Common myeloid progenitor, CD34-positive (primary cell): Measurements from ENCODE around the gene JMJD1C.

Experiments used
- CTCF ChIA-PET: fragments of 350-600 bp; sonication (Branson Sonifier 250); formaldehyde crosslinking; loops from one replicate; lab custom pipeline; 2021; ENCODE audit warnings: antibody characterized with exemption; lab: Charles Lee
- POLR2A ChIA-PET: fragments of 350-600 bp; sonication (Branson Sonifier 250); formaldehyde crosslinking; loops from one replicate; lab custom pipeline; 2021; ENCODE audit warnings: antibody characterized with exemption; lab: Charles Lee
- DNase-seq, 3 donors: peaks; one replicate each; pipeline versions ENCODE4 v3.0.0 to v3.0.0-alpha.2; 2013
- H3K27ac ChIP-seq, 2 experiments: 1 replicate in 1 of 2; 2 replicates in 1 of 2; pipeline ENCODE4 v1.7.0; 2013; ENCODE audit warnings: inconsistent platforms in 2 of 2, low read length in 2 of 2, mild to moderate bottlenecking in 2 of 2, low read depth in 1 of 2, moderate library complexity in 1 of 2; ENCODE audit not compliant: severe bottlenecking in 2 of 2, insufficient read depth in 1 of 2, poor library complexity in 1 of 2
- H3K27me3 ChIP-seq, 5 experiments: replicated peaks in 2 of 5; 1 replicate in 3 of 5; 2 replicates in 2 of 5; pipeline versions ENCODE4 v1.6.1 to v1.7.0; 2013; ENCODE audit warnings: low read length in 4 of 5, mild to moderate bottlenecking in 2 of 5, moderate library complexity in 2 of 5, inconsistent platforms in 1 of 5; ENCODE audit not compliant: insufficient read depth in 5 of 5, control insufficient read depth in 4 of 5
- H3K36me3 ChIP-seq, 4 experiments: 1 replicate in 2 of 4; 2 replicates in 2 of 4; pipeline versions ENCODE4 v1.6.1 to v1.7.0; 2013; ENCODE audit warnings: low read length in 3 of 4, control low read depth in 1 of 4, mild to moderate bottlenecking in 1 of 4; ENCODE audit not compliant: control insufficient read depth in 4 of 4, insufficient read depth in 4 of 4
- H3K4me1 ChIP-seq, 4 experiments: 1 replicate in 3 of 4; 2 replicates in 1 of 4; pipeline versions ENCODE4 v1.6.1 to v1.7.1; 2013; ENCODE audit warnings: low read length in 3 of 4, mild to moderate bottlenecking in 3 of 4, control low read depth in 1 of 4, inconsistent platforms in 1 of 4, moderate library complexity in 1 of 4; ENCODE audit not compliant: control insufficient read depth in 4 of 4, insufficient read depth in 4 of 4; ENCODE audit errors: control extremely low read depth in 1 of 4
- H3K4me3 ChIP-seq, 7 experiments: 1 replicate in 4 of 7; 2 replicates in 3 of 7; pipeline versions ENCODE4 v1.5.1 to v1.7.0; 2013; ENCODE audit warnings: mild to moderate bottlenecking in 7 of 7, low read length in 6 of 7, moderate library complexity in 6 of 7, inconsistent platforms in 2 of 7, low read depth in 2 of 7, control low read depth in 1 of 7; ENCODE audit not compliant: insufficient read depth in 4 of 7, control insufficient read depth in 1 of 7; ENCODE audit errors: extremely low read depth in 1 of 7
- H3K9me3 ChIP-seq, 5 experiments: 1 replicate in 4 of 5; 2 replicates in 1 of 5; pipeline versions ENCODE4 v1.6.1 to v1.7.1; 2013; ENCODE audit warnings: low read length in 4 of 5, mild to moderate bottlenecking in 2 of 5, inconsistent platforms in 1 of 5, low read depth in 1 of 5, moderate library complexity in 1 of 5; ENCODE audit not compliant: control insufficient read depth in 4 of 5, insufficient read depth in 2 of 5; ENCODE audit errors: control extremely low read depth in 1 of 5

JMJD1C gene

DNA sequence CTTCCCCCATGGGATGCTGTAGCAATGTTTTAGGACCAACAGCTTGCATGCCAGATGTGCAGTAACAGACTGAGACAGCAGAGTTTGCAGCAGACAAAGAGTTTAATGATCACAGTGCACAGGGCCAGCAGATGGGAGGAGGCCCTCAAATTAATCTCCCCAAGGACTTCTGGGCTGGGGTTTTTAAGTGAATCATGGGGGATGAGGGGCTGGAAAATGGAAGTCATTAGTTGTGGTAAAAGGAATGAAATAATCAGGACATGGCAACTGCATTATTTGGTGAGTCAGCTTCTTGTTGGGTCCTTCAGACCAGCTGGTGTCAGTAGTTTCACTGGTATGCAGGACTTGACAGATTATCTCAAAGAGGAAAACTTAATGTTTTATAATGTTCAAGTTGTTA, 345.2 kb downstream of the JMJD1C start:
- ChIA-PET POLR2A (no interaction called here), CTCF (no interaction called here)
- DNase-seq, result no peak
- H3K4me3 ChIP-seq, result no peak overlapping the region
- no peaks in the 10 kb centered on the region for H3K9me3 ChIP-seq
- H3K36me3 ChIP-seq, result no peaks in the 10 kb centered on the region
- no peaks in the 10 kb centered on the region for H3K27me3 ChIP-seq
- no peaks in the 10 kb centered on the region for H3K4me1 ChIP-seq
- no peak overlapping the region for H3K27ac ChIP-seq

GRCh38 chr10:63119041-63119440, 346.7 kb downstream of the JMJD1C start:
- ChIA-PET POLR2A (no interaction called here), CTCF (interaction anchor here (1.8 kb wide), 1 partner anchor 12 kb away, joined by 6 read pairs; no protein-coding TSS in a partner anchor)
- no peak overlapping the region for H3K4me3 ChIP-seq
- H3K27me3 ChIP-seq, result no peaks in the 10 kb centered on the region
- no peaks in the 10 kb centered on the region for H3K36me3 ChIP-seq
- no peak overlapping the region for H3K27ac ChIP-seq
- DNase-seq, result no peak
- no peaks in the 10 kb centered on the region for H3K9me3 ChIP-seq
- H3K4me1 ChIP-seq, result no peaks in the 10 kb centered on the region
